Activated CD4-positive, alpha-beta memory T cell treated with anti-CD3 and anti-CD28 coated beads, Interleukin-2, amount 10 ng/mL, durations not matched to agents 7 days and 5 days (primary cell): Measurements from ENCODE around the gene NUDT16L1. TPM values are rescaled to one million over a fixed set of nuclear protein-coding genes. Genes with fewer than 3 reads are reported as not detected.

Source experiments
- CTCF ChIA-PET: fragments of 350-600 bp; sonication (Branson Sonifier 250); formaldehyde crosslinking; loops from one replicate; lab custom pipeline; 2021; ENCODE audit warnings: antibody characterized with exemption, inconsistent platforms; lab: Charles Lee
- POLR2A ChIA-PET: fragments of 350-600 bp; sonication (Branson Sonifier 250); formaldehyde crosslinking; loops from one replicate; lab custom pipeline; 2021; ENCODE audit warnings: antibody characterized with exemption; lab: Charles Lee
- DNase-seq: peaks from one replicate; pipeline ENCODE4 v3.0.0-alpha.2; 2020
- H3K27ac Mint-ChIP-seq: one replicate; pipeline ENCODE4 v1.8.0; 2021; ENCODE audit warnings: mild to moderate bottlenecking, mixed read lengths
- H3K27me3 Mint-ChIP-seq: one replicate; pipeline ENCODE4 v1.8.0; 2021; ENCODE audit warnings: mixed read lengths
- H3K36me3 Mint-ChIP-seq: one replicate; pipeline ENCODE4 v1.8.0; 2021; ENCODE audit warnings: low read depth, mixed read lengths
- H3K4me1 Mint-ChIP-seq: one replicate; pipeline ENCODE4 v1.8.0; 2021; ENCODE audit warnings: mixed read lengths
- H3K4me3 Mint-ChIP-seq: one replicate; pipeline ENCODE4 v1.8.0; 2021; ENCODE audit warnings: mild to moderate bottlenecking, mixed read lengths
- H3K9me3 Mint-ChIP-seq: one replicate; pipeline ENCODE4 v1.8.0; 2021; ENCODE audit warnings: mixed read lengths
- total RNA-seq, 2 experiments: library from RNA; stranded (reverse); gene quantifications; one replicate each; pipeline ENCODE4 v1.2.3, GENCODE V29; 2021

NUDT16L1 gene
- total RNA-seq, 2 experiments from 2014 or later, result 24.2 to 25.5 TPM

GRCh38 chr16:4656221-4656620 lies 37.1 kb upstream of the NUDT16L1 start:
- no peaks in the 10 kb centered on the region for H3K9me3 Mint-ChIP-seq
- H3K27me3 Mint-ChIP-seq, result no peaks in the 10 kb centered on the region
- no peak overlapping the region for H3K27ac Mint-ChIP-seq
- no peak overlapping the region for H3K4me3 Mint-ChIP-seq
- DNase-seq, result no peak
- H3K36me3 Mint-ChIP-seq, result peaks cover 26% of the 10 kb centered on the region
- POLR2A ChIA-PET, result interaction anchor here (1.1 kb wide), 1 partner anchor 20 kb away, joined by 4 read pairs; no protein-coding TSS in a partner anchor
- CTCF ChIA-PET, result no interaction called here
- peaks cover 23% of the 10 kb centered on the region for H3K4me1 Mint-ChIP-seq

- no peak overlapping the region for H3K4me3 Mint-ChIP-seq
- CTCF ChIA-PET, result no interaction called here
- peaks cover 29% of the 10 kb centered on the region for H3K4me1 Mint-ChIP-seq
- POLR2A ChIA-PET, result no interaction called here
- H3K36me3 Mint-ChIP-seq, result peaks cover 25% of the 10 kb centered on the region
- H3K27ac Mint-ChIP-seq, result no peak overlapping the region
- no peaks in the 10 kb centered on the region for H3K27me3 Mint-ChIP-seq
- DNase-seq, result no peak
- H3K9me3 Mint-ChIP-seq, result no peaks in the 10 kb centered on the region
Measured at GRCh38 chr16:4656695-4657686, 36.4 kb upstream of the NUDT16L1 start.

GRCh38 chr16:4659363-4660353 lies 33.7 kb upstream of the NUDT16L1 start:
- POLR2A ChIA-PET, result interaction anchor here (1.2 to 2.0 kb wide), 5 partner anchors 10 to 75 kb away, joined by 3 to 6 read pairs (median 3); partner anchors contain the start of genes ANKS3 and DNAAF8
- Mint-ChIP-seq H3K9me3 (no peaks in the 10 kb centered on the region), H3K4me1 (peaks cover 47% of the 10 kb centered on the region), H3K4me3 (no peak overlapping the region), H3K27ac (peak overlapping the region; percentile 47), H3K36me3 (peaks cover 28% of the 10 kb centered on the region), H3K27me3 (no peaks in the 10 kb centered on the region)
- CTCF ChIA-PET, result interaction anchor here (1.5 to 3.6 kb wide), 3 partner anchors 10 to 35 kb away, joined by 3 to 14 read pairs (median 8); partner anchors contain the start of gene MGRN1
- no peak for DNase-seq

GRCh38 chr16:4660454-4661007 lies 32.8 kb upstream of the NUDT16L1 start:
- H3K36me3 Mint-ChIP-seq, result peaks cover 24% of the 10 kb centered on the region
- ChIA-PET CTCF (interaction anchor here (1.5 to 3.6 kb wide), 3 partner anchors 11 to 36 kb away, joined by 3 to 14 read pairs (median 8); partner anchors contain the start of gene MGRN1), POLR2A (interaction anchor here (0.9 to 2.0 kb wide), 5 partner anchors 11 to 74 kb away, joined by 3 to 6 read pairs (median 3); partner anchors contain the start of genes ANKS3 and DNAAF8)
- peaks cover 56% of the 10 kb centered on the region for H3K4me1 Mint-ChIP-seq
- H3K4me3 Mint-ChIP-seq, result no peak overlapping the region
- no peaks in the 10 kb centered on the region for H3K9me3 Mint-ChIP-seq
- DNase-seq, result peak; percentile 73
- no peaks in the 10 kb centered on the region for H3K27me3 Mint-ChIP-seq
- peak overlapping the region; percentile 55 for H3K27ac Mint-ChIP-seq

- POLR2A ChIA-PET, result interaction anchor here (1.6 to 2.0 kb wide), 2 partner anchors 37 to 73 kb away, joined by 3 to 6 read pairs; partner anchors contain the start of genes ANKS3 and DNAAF8
Measured at GRCh38 chr16:4661661-4662060, 31.7 kb upstream of the NUDT16L1 start.

GRCh38 chr16:4663465-4663776 lies 29.9 kb upstream of the NUDT16L1 start:
- ChIA-PET POLR2A (interaction anchor here (0.6 to 1.7 kb wide), 2 partner anchors 13 to 39 kb away, joined by 3 to 6 read pairs; partner anchors contain the start of gene MGRN1), CTCF (no interaction called here)
- Mint-ChIP-seq H3K27me3 (no peaks in the 10 kb centered on the region), H3K4me3 (no peak overlapping the region), H3K36me3 (peaks cover 17% of the 10 kb centered on the region), H3K27ac (peak overlapping the region; percentile 92), H3K9me3 (no peaks in the 10 kb centered on the region), H3K4me1 (peaks cover 70% of the 10 kb centered on the region)
- no peak for DNase-seq

More at GRCh38 chr16:4661661-4662060, 31.7 kb upstream of the NUDT16L1 start:
- no peaks in the 10 kb centered on the region for H3K27me3 Mint-ChIP-seq
- CTCF ChIA-PET, result interaction anchor here (2.0 to 3.6 kb wide), 2 partner anchors 12 to 37 kb away, joined by 8 to 14 read pairs; partner anchors contain the start of gene MGRN1
- peaks cover 67% of the 10 kb centered on the region for H3K4me1 Mint-ChIP-seq
- H3K36me3 Mint-ChIP-seq, result peaks cover 20% of the 10 kb centered on the region
- no peak for DNase-seq
- no peaks in the 10 kb centered on the region for H3K9me3 Mint-ChIP-seq
- H3K4me3 Mint-ChIP-seq, result no peak overlapping the region
- no peak overlapping the region for H3K27ac Mint-ChIP-seq

GRCh38 chr16:4663777-4664465 lies 29.4 kb upstream of the NUDT16L1 start:
- no peaks in the 10 kb centered on the region for H3K9me3 Mint-ChIP-seq
- CTCF ChIA-PET, result interaction anchor here (1.2 kb wide), 1 partner anchor 14 kb away, joined by 7 read pairs; no protein-coding TSS in a partner anchor
- peaks cover 66% of the 10 kb centered on the region for H3K4me1 Mint-ChIP-seq

GRCh38 chr16:4664538-4665418 lies 28.6 kb upstream of the NUDT16L1 start:
- H3K9me3 Mint-ChIP-seq, result no peaks in the 10 kb centered on the region
- ChIA-PET CTCF (interaction anchor here (1.0 to 1.2 kb wide), 2 partner anchors 15 to 41 kb away, joined by 3 to 7 read pairs; partner anchors contain the start of gene MGRN1), POLR2A (interaction anchor here (0.6 to 1.7 kb wide), 4 partner anchors 12 to 49 kb away, joined by 3 to 11 read pairs (median 4); partner anchors contain the start of gene MGRN1)
- peak; percentile 79 for DNase-seq
- peaks cover 20% of the 10 kb centered on the region for H3K36me3 Mint-ChIP-seq
- peaks cover 62% of the 10 kb centered on the region for H3K4me1 Mint-ChIP-seq
- peak overlapping the region; percentile 92 for H3K27ac Mint-ChIP-seq
- no peaks in the 10 kb centered on the region for H3K27me3 Mint-ChIP-seq
- peak overlapping the region; percentile 46 for H3K4me3 Mint-ChIP-seq

More at GRCh38 chr16:4663777-4664465, 29.4 kb upstream of the NUDT16L1 start:
- POLR2A ChIA-PET, result interaction anchor here (0.6 to 1.7 kb wide), 4 partner anchors 13 to 39 kb away, joined by 3 to 11 read pairs (median 4); partner anchors contain the start of gene MGRN1
- no peak overlapping the region for H3K4me3 Mint-ChIP-seq
- H3K36me3 Mint-ChIP-seq, result peaks cover 15% of the 10 kb centered on the region
- H3K27ac Mint-ChIP-seq, result peak overlapping the region; percentile 92
- no peak for DNase-seq
- H3K27me3 Mint-ChIP-seq, result no peaks in the 10 kb centered on the region

GRCh38 chr16:4666537-4667202 lies 26.7 kb upstream of the NUDT16L1 start:
- ChIA-PET POLR2A (no interaction called here), CTCF (interaction anchor here (0.5 kb wide), 1 partner anchor 49 kb away, joined by 3 read pairs; no protein-coding TSS in a partner anchor)

More at GRCh38 chr16:4666537-4667202, 26.7 kb upstream of the NUDT16L1 start:
- Mint-ChIP-seq H3K4me1 (peaks cover 43% of the 10 kb centered on the region), H3K27me3 (no peaks in the 10 kb centered on the region), H3K4me3 (no peak overlapping the region), H3K27ac (peak overlapping the region; percentile 92), H3K9me3 (no peaks in the 10 kb centered on the region), H3K36me3 (peaks cover 20% of the 10 kb centered on the region)
- DNase-seq, result no peak
